HL-60 (cell line): Measurements from ENCODE around the gene LMF1.
A peak's percentile ranks its signal among the peaks of the same experiment; 100 is the strongest.

Experiments used
- DNase-seq, 2 experiments: peaks; one replicate each; pipeline ENCODE4 v3.0.0-alpha.2; 2010 to 2020; ENCODE audit warnings: low read depth in 1 of 2, low spot score in 1 of 2
- H3K27ac ChIP-seq: fragments of 250-450 bp; sonication (Bioruptor Pico); replicated peaks from 2 replicates; pipeline ENCODE4 v1.5.1; 2020; ENCODE audit warnings: mild to moderate bottlenecking, moderate library complexity
- H3K27me3 ChIP-seq: fragments of 250-450 bp; sonication (Bioruptor Pico); 2 replicates; pipeline ENCODE4 v1.5.1; 2021; ENCODE audit warnings: mild to moderate bottlenecking, moderate library complexity; ENCODE audit not compliant: insufficient read depth, poor library complexity, severe bottlenecking
- H3K4me3 ChIP-seq: replicated peaks from 2 replicates; pipeline ENCODE4 v1.5.1; 2011; ENCODE audit warnings: mild to moderate bottlenecking, control low read depth, low read length; ENCODE audit not compliant: insufficient read depth
- CTCF ChIP-seq: IDR thresholded peaks from one replicate; pipeline ENCODE4 v1.5.1; 2011; ENCODE audit warnings: low read length, control low read depth, inconsistent platforms; ENCODE audit not compliant: insufficient read depth
- GABPA ChIP-seq: IDR thresholded peaks from 2 replicates; pipeline ENCODE4 v1.6.1; 2012; ENCODE audit warnings: low read depth
- POLR2AphosphoS5 ChIP-seq: IDR thresholded peaks from 2 replicates; pipeline ENCODE4 v1.6.1; 2012; ENCODE audit warnings: low read depth
- SPI1 ChIP-seq: IDR thresholded peaks from 2 replicates; pipeline ENCODE4 v1.6.1; 2012; ENCODE audit warnings: low read depth, mild to moderate bottlenecking, borderline replicate concordance
- TF ChIP-seq, protein P1 (sequence below): IDR thresholded peaks from 2 replicates; pipeline ENCODE4 v1.6.1; 2012; ENCODE audit warnings: low read depth; ENCODE audit not compliant: insufficient replicate concordance

LMF1 gene

DNA sequence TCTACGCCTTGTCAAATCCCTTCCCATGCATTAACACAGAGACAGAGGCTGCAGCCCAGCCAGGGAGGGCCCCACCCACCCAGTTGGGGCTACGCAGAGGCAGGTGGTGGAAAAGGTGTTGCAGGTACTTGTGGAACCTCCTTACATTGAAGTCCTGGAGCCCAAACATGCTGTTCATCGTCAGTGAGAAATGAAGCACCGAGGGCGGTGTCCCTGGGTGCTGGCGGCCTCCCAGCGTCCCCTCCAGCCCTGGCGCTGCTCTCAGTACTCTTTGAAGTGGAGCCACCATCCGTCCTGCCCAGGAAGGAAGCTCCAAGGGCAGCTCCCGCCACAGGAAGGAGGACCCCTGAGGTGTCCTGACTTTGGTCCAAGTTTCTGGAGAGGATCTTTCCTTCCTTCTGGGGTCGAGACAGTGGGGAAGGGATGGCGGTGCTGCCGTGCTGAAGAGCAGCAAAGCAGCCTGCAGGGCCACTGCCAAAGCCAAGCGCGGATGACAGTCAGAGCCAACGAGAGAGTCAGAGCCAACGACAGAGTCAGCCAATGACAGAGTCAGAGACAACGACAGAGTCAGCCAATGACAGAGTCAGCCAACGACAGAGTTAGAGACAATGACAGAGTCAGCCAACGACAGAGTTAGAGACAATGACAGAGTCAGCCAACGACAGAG lies 23.4 kb downstream of the LMF1 start:
- H3K4me3 ChIP-seq, result no peak overlapping the region
- H3K27me3 ChIP-seq, result no peaks in the 10 kb centered on the region
- no peak for TF ChIP-seq GABPA
- TF ChIP-seq SPI1, result no peak
- no peak for TF ChIP-seq CTCF
- no peak overlapping the region for H3K27ac ChIP-seq
- DNase-seq, result no peak

GRCh38 chr16:946048-946395 lies 24.8 kb downstream of the LMF1 start:
- no peak overlapping the region for H3K4me3 ChIP-seq
- DNase-seq, result no peak
- H3K27me3 ChIP-seq, result no peaks in the 10 kb centered on the region
- no peak for TF ChIP-seq CTCF
- TF ChIP-seq, protein P1, sequence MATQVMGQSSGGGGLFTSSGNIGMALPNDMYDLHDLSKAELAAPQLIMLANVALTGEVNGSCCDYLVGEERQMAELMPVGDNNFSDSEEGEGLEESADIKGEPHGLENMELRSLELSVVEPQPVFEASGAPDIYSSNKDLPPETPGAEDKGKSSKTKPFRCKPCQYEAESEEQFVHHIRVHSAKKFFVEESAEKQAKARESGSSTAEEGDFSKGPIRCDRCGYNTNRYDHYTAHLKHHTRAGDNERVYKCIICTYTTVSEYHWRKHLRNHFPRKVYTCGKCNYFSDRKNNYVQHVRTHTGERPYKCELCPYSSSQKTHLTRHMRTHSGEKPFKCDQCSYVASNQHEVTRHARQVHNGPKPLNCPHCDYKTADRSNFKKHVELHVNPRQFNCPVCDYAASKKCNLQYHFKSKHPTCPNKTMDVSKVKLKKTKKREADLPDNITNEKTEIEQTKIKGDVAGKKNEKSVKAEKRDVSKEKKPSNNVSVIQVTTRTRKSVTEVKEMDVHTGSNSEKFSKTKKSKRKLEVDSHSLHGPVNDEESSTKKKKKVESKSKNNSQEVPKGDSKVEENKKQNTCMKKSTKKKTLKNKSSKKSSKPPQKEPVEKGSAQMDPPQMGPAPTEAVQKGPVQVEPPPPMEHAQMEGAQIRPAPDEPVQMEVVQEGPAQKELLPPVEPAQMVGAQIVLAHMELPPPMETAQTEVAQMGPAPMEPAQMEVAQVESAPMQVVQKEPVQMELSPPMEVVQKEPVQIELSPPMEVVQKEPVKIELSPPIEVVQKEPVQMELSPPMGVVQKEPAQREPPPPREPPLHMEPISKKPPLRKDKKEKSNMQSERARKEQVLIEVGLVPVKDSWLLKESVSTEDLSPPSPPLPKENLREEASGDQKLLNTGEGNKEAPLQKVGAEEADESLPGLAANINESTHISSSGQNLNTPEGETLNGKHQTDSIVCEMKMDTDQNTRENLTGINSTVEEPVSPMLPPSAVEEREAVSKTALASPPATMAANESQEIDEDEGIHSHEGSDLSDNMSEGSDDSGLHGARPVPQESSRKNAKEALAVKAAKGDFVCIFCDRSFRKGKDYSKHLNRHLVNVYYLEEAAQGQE, result no peak
- TF ChIP-seq GABPA, result no peak
- no peak for TF ChIP-seq SPI1
- TF ChIP-seq POLR2AphosphoS5, result no peak
- no peak overlapping the region for H3K27ac ChIP-seq

GRCh38 chr16:945271-946047 lies 25.3 kb downstream of the LMF1 start:
- DNase-seq, result peak in 1 of 2 experiments; percentile 6
- H3K27ac ChIP-seq, result no peak overlapping the region
- TF ChIP-seq, protein P1, result no peak
- TF ChIP-seq GABPA (no peak), POLR2AphosphoS5 (no peak), CTCF (no peak), SPI1 (no peak)
- no peak overlapping the region for H3K4me3 ChIP-seq
- no peaks in the 10 kb centered on the region for H3K27me3 ChIP-seq
